ENCODE measurements around the gene GRIK4. TPM values are rescaled to one million over a fixed set of nuclear protein-coding genes. Genes with fewer than 3 reads are reported as not detected.

Gene GRIK4
- total RNA-seq, 1 experiment from 2014 or later: not detected

DNA sequence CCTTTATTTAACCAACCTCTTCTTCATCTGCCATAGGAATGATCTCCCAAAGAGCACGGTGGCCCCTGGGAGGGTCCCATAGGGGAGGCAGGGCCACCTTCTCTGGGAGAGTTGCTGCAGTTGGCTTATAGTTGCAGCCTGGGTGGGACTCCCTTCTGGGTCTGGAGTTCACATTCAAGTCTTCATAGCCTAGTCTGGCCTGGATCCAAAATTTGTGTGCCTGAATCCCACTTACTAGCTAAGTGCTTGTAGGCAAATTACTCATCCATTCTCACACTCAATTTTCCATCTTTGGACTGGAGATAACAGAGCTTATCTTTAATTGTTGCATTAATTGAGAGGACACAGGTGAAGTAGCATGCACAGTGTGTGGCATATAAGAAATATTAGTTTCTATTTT is 163.6 kb downstream of the GRIK4 start:
- BruUV-seq (replicated peaks): no TSS peak
- DNase-seq: no peak
- Histone ChIP-seq H3K4me1 (replicated peaks; ENCODE audit: insufficient read depth) (no peaks in the 10 kb centered on the region), H3F3A (ENCODE audit: insufficient read depth, low read depth) (no peaks in the 10 kb centered on the region), H3K36me3 (ENCODE audit: low read depth) (no peaks in the 10 kb centered on the region), H2AFZ (no peak overlapping the region), H3K4me3 (no peak overlapping the region), H3K27me3 (ENCODE audit: insufficient read depth, low read depth) (peaks cover 94% of the 10 kb centered on the region), H3K4me2 (no peak overlapping the region), H3K27ac (no peak overlapping the region), H3K79me2 (ENCODE audit: low read depth) (no peaks in the 10 kb centered on the region), H4K20me1 (ENCODE audit: insufficient read depth) (no peaks in the 10 kb centered on the region), H3K9me2 (ENCODE audit: insufficient read depth) (no peaks in the 10 kb centered on the region), H3K9me3 (ENCODE audit: insufficient read depth, low read depth) (no peaks in the 10 kb centered on the region; the same call in 1 of the 2 replicates)
- ChIA-PET CTCF (no interaction called here), POLR2A (ENCODE audit: unreplicated experiment) (no interaction called here)
- TF ChIP-seq EZH2 (IDR thresholded peaks at IDR 0.05; ENCODE audit: low read depth) (no peak), CTCF (conservative IDR thresholded peaks at IDR 0.05) (no peak)
- intact Hi-C loops (cut with micrococcal nuclease; ENCODE audit: unreplicated experiment): no loop called here

- Histone ChIP-seq H3K27me3 (ENCODE audit: insufficient read depth, low read depth) (peaks cover 97% of the 10 kb centered on the region), H2AFZ (no peak overlapping the region), H3K4me3 (no peak overlapping the region), H3K36me3 (ENCODE audit: low read depth) (no peaks in the 10 kb centered on the region), H3K4me2 (no peak overlapping the region), H3K9me3 (ENCODE audit: insufficient read depth, low read depth) (no peaks in the 10 kb centered on the region; the same call in 1 of the 2 replicates), H4K20me1 (ENCODE audit: insufficient read depth) (no peaks in the 10 kb centered on the region), H3K27ac (no peak overlapping the region), H3K4me1 (replicated peaks; ENCODE audit: insufficient read depth) (no peaks in the 10 kb centered on the region), H3F3A (ENCODE audit: insufficient read depth, low read depth) (no peaks in the 10 kb centered on the region), H3K79me2 (ENCODE audit: low read depth) (no peaks in the 10 kb centered on the region), H3K9me2 (ENCODE audit: insufficient read depth) (no peaks in the 10 kb centered on the region)
- BruUV-seq (replicated peaks): no TSS peak
- ChIA-PET CTCF (no interaction called here), POLR2A (ENCODE audit: unreplicated experiment) (no interaction called here)
- DNase-seq: no peak
- intact Hi-C loops (cut with micrococcal nuclease; ENCODE audit: unreplicated experiment): no loop called here
- TF ChIP-seq CTCF (conservative IDR thresholded peaks at IDR 0.05) (no peak), EZH2 (IDR thresholded peaks at IDR 0.05; ENCODE audit: low read depth) (no peak)
These were observed 165.4 kb downstream of the GRIK4 start for GRCh38 chr11:120676991-120677390.

- no peak overlapping the region for H3K4me3 ChIP-seq
- H3K4me2 ChIP-seq: no peak overlapping the region
- H3K79me2 ChIP-seq (ENCODE audit: low read depth): no peaks in the 10 kb centered on the region
- peaks cover 92% of the 10 kb centered on the region for H3K27me3 ChIP-seq (ENCODE audit: insufficient read depth, low read depth)
- no peaks in the 10 kb centered on the region for H3K36me3 ChIP-seq (ENCODE audit: low read depth)
- H3F3A ChIP-seq (ENCODE audit: insufficient read depth, low read depth): no peaks in the 10 kb centered on the region
- H3K9me3 ChIP-seq (ENCODE audit: insufficient read depth, low read depth): no peaks in the 10 kb centered on the region
- TF ChIP-seq EZH2 (IDR thresholded peaks at IDR 0.05; ENCODE audit: low read depth) (no peak), CTCF (conservative IDR thresholded peaks at IDR 0.05) (no peak)
- no peak for DNase-seq
- BruUV-seq (replicated peaks): no TSS peak
- ChIA-PET CTCF (interaction anchor here (0.6 kb wide), 1 partner anchor 572 kb away, joined by 4 read pairs; no protein-coding TSS in a partner anchor), POLR2A (ENCODE audit: unreplicated experiment) (no interaction called here)
- no peaks in the 10 kb centered on the region for H4K20me1 ChIP-seq (ENCODE audit: insufficient read depth)
- no peak overlapping the region for H2AFZ ChIP-seq
- H3K9me2 ChIP-seq (ENCODE audit: insufficient read depth): no peaks in the 10 kb centered on the region
- H3K27ac ChIP-seq: no peak overlapping the region
- no peaks in the 10 kb centered on the region for H3K4me1 ChIP-seq (replicated peaks; ENCODE audit: insufficient read depth)
- intact Hi-C loops (cut with micrococcal nuclease; ENCODE audit: unreplicated experiment): loop anchor here (10.0 kb wide), 3 partner anchors 254 to 446 kb away; no protein-coding TSS in a partner anchor
These were observed 168.8 kb downstream of the GRIK4 start for GRCh38 chr11:120680322-120680721.
